Left renal pelvis (tissue), 4 donors: Measurements from ENCODE around the gene UFL1. TPM values are rescaled to one million over a fixed set of nuclear protein-coding genes. Genes with fewer than 3 reads are reported as not detected.
A peak's percentile ranks its signal among the peaks of the same experiment; 100 is the strongest.

Source experiments
- DNase-seq, 4 donors: peaks; one replicate each; pipeline ENCODE4 v3.0.0-alpha.2; 2013; ENCODE audit warnings: low read depth in 4 of 4, low spot score in 3 of 4
- polyA plus RNA-seq, 4 donors: library from polyadenylated mRNA; unstranded; fragments of 120-200 nt; gene quantifications; one replicate each; pipeline ENCODE4 v1.2.1, GENCODE V29; 2013; ENCODE audit not compliant: insufficient read length in 4 of 4

The UFL1 gene
- polyA plus RNA-seq, 4 donors = 30.8 to 53.2 (median 40.7) TPM

DNA sequence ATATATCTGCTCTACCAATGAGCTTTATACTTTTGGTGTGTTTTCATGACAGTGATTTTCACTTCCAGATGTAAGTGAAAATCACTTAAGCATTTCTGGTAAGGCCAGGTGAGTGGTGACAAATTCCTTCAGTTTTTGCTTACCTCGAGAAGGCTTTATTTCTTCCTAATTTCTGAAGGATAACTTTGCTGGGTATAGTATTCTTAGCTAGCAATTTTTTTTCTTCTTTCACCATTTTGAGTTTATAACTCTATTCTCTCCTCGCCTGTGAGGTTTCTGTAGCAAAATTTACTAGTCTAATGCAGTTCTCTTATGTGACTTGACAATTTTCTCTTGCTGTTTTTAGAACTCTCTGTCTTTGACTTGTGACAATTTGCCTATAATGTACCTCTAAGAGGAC, 48.4 kb downstream of the UFL1 start:
- DNase-seq = no peak

DNA sequence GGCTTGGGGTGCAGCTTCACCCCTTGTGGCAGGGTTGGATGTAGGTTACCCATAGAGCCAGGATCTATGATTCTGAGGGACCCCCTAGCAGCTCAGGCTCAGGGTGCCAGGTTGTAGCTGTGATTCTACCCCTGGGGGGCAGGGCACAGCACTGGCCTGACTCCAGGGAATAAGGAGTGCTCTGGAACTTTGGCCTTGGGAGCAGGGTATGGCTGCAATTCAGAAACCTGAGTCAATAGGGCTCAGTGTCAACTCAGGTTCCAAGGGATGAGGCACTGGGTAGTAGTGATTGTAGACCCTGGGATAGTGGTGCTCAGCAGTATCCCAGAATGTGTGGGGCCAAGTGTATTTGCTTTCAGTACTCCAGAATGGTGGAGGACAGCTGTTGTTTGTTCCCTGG, 49.9 kb downstream of the UFL1 start:
- DNase-seq = no peak

DNA sequence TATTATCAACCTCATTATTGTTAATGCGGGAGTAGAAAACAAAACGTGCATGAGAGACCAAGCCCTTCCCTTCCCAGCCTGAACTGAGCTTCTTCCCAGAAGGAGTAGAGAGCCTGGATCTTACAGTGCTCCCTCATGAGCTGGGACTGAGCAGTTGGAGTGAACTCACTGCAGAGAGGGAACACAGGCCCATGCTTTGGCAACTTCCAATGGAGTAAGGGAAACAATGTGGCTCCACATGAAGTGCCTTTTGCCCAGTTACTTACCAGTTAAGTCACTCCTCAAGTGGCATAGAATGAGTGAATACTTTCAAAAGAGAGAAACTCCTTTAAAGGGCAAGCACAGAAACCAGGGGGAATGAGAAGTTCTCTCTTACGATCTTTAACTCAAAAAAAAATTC, 53.8 kb downstream of the UFL1 start:
- no peak for DNase-seq

DNA sequence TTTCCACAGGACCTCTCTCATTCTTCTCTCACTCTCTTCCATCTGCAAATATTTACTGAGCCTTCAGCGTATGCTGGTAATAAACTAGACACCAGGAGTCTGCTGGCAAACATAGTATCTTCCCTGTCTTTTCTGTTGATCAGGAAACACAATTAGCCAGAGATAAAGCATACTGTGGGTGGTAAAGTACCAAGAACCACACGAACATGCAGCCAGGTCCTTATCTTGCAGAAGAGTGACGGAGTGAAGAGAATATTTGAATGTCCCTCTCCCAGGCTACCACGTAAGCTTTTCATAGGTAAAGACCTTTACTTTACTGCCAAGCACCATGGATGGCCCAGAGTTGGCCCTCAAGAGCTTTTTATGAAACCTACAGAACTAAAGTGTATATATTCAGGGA, 54.6 kb downstream of the UFL1 start:
- DNase-seq = no peak

DNA sequence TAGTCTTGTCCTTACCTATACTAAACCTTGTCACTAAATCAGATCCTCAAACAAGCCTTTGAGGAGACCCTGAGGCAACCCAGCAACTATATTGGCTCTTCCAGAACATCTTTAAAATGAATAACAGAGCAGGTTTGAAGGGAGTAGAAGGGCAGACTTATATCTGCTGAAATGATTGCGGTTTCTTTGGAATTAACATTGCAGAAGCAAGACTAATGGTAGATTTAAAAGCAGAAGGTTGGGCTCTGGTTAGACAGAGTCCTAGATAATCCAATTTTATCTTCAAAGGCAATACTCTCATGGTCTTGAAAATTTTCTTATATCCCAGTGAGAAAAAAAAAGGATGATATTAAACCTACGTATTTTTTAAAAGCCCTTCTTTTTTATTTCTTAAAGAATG, 60.4 kb downstream of the UFL1 start:
- no peak for DNase-seq

DNA sequence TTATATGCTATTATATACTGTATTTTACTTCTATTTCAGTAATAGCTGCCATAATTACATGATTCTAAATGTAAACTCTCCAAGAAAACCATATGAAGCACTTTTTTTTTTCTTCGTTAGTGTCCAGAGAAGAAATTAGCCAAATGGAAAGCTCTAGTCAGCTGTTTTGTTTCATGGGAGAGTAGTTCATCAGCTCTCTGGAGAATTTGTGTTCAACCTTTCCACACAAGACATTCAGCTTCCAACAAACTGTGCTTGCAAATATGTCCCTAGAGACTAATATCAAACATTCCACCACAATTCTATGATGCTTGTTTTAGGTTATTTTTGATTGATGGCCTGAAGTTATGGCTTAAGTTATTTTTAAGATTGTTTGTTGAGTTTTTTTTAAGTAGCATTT, 60.8 kb downstream of the UFL1 start:
- peak in 1 of 4 donors; percentile 1 for DNase-seq

DNA sequence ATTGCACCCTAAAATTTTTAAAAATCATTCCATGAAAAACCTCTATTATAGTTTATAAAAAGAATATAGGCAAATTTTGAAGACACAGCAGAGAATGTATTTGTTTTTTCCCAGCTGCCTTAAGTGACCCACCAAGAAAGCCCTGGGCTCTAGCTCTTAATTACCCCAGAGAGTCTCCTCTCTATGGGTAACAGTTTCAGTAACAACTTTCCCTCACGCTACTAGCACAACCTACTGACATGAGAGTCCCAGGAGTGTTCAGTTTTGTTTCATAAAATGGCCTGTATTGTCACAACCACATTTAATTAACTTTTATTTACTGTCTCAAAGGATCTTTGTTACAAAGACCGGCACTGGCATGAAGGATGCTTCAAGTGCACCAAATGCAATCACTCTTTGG, 82.8 kb downstream of the UFL1 start:
- DNase-seq = no peak

Other genes with a start within 250 kb of the UFL1 start
- under 1 TPM; 0.08 to 0.62 (median 0.40) TPM for gene FHL5, start 41.3 kb downstream of the UFL1 start, polyA plus RNA-seq